Measurements from ENCODE around the gene INPP5D.

- no peak for TF ChIP-seq CTCF (IDR thresholded peaks at IDR 0.05)
- no peak for TF ChIP-seq POLR2AphosphoS5 (IDR thresholded peaks at IDR 0.05)
- no peak for TF ChIP-seq POLR2A (IDR thresholded peaks at IDR 0.05)
These were observed 12.9 kb upstream of the INPP5D start for GRCh38 chr2:233047206-233047605.
